K562 (cell line): ENCODE measurements around the gene IDH2. TPM values are rescaled to one million over a fixed set of nuclear protein-coding genes. Genes with fewer than 3 reads are reported as not detected.

Source experiments
- CBX3 ChIP-seq, 2 experiments: IDR thresholded peaks; 1 replicate in 1 of 2; 2 replicates in 1 of 2; pipeline ENCODE4 v1.6.1; 2012; ENCODE audit warnings: inconsistent platforms in 2 of 2, low read length in 2 of 2, borderline replicate concordance in 1 of 2, control low read depth in 1 of 2
- CCNT2 ChIP-seq: IDR thresholded peaks from 2 replicates; pipeline ENCODE4 v1.6.1; 2011; ENCODE audit warnings: borderline replicate concordance, low read depth, mild to moderate bottlenecking, moderate library complexity, mixed read lengths, low read length; ENCODE audit not compliant: insufficient read length; ENCODE audit errors: extremely low read depth
- CXXC5 ChIP-seq: fragments of 250-450 bp; sonication (Bioruptor Pico); IDR thresholded peaks from 2 replicates; pipeline ENCODE4 v1.8.0; 2022; ENCODE audit warnings: inconsistent platforms, mild to moderate bottlenecking, moderate library complexity
- DMBX1 ChIP-seq: fragments of 250-450 bp; sonication (Bioruptor Pico); IDR thresholded peaks from 2 replicates; pipeline ENCODE4 v1.8.0; 2022; ENCODE audit warnings: inconsistent platforms, mild to moderate bottlenecking, moderate library complexity, borderline replicate concordance
- FOXP1 ChIP-seq: sonication (generic); formaldehyde crosslinking; IDR thresholded peaks from 2 replicates; pipeline ENCODE4 v1.8.0; 2022; ENCODE audit warnings: mild to moderate bottlenecking, missing genetic modification reagents
- HMGXB4 ChIP-seq: sonication (generic); formaldehyde crosslinking; IDR thresholded peaks from 2 replicates; pipeline ENCODE4 v1.8.1; 2023; ENCODE audit warnings: mild to moderate bottlenecking, missing genetic modification reagents
- IRF2 ChIP-seq: sonication (generic); formaldehyde crosslinking; IDR thresholded peaks from 2 replicates; pipeline ENCODE4 v1.8.1; 2022; ENCODE audit warnings: mild to moderate bottlenecking, missing genetic modification reagents
- MAZ ChIP-seq, 2 experiments: fragments of 450-650 bp in 1 of 2; sonication (generic) in 1 of 2; formaldehyde crosslinking; IDR thresholded peaks in 1 of 2; conservative IDR thresholded peaks in 1 of 2; 2 replicates each; pipeline versions ENCODE4 v1.4.0 to v1.5.0; 2020; ENCODE audit warnings: mild to moderate bottlenecking in 1 of 2, missing genetic modification reagents in 1 of 2
- MCM5 ChIP-seq: fragments of 450-650 bp; IDR thresholded peaks from 2 replicates; pipeline ENCODE4 v1.6.1; 2016; ENCODE audit warnings: low read depth
- NR2F6 ChIP-seq: fragments of 450-650 bp; formaldehyde crosslinking; IDR thresholded peaks from 2 replicates; pipeline ENCODE4 v1.4.0; 2020; ENCODE audit warnings: mild to moderate bottlenecking
- NR3C1 ChIP-seq: sonication (generic); formaldehyde crosslinking; IDR thresholded peaks from 2 replicates; pipeline ENCODE4 v1.8.1; 2022; ENCODE audit warnings: missing genetic modification reagents
- PHB2 ChIP-seq: fragments of 450-650 bp; IDR thresholded peaks from 2 replicates; pipeline ENCODE4 v1.6.1; 2017; ENCODE audit warnings: low read depth
- PHF8 ChIP-seq: fragments of 200-600 bp; sonication (generic); IDR thresholded peaks from 2 replicates; pipeline ENCODE4 v1.6.1; 2012; ENCODE audit warnings: mixed run types, mild to moderate bottlenecking, inconsistent platforms, low read length, moderate library complexity, borderline replicate concordance
- POLR2H ChIP-seq: IDR thresholded peaks from 2 replicates; pipeline ENCODE4 v1.6.1; 2016; ENCODE audit warnings: missing genetic modification characterization, low read depth, mild to moderate bottlenecking, control low read depth, missing compliant biosample characterization, moderate library complexity
- PRMT5 ChIP-seq: sonication (generic); formaldehyde crosslinking; IDR thresholded peaks from 2 replicates; pipeline ENCODE4 v1.5.0; 2020; ENCODE audit warnings: missing genetic modification reagents
- RBM25 ChIP-seq: fragments of 200-400 bp; formaldehyde crosslinking; IDR thresholded peaks from 2 replicates; pipeline ENCODE4 v1.6.1; 2018; ENCODE audit warnings: low read length, low read depth, moderate library complexity; ENCODE audit not compliant: severe bottlenecking
- RCOR1 ChIP-seq, 2 experiments: IDR thresholded peaks; 2 replicates each; pipeline ENCODE4 v1.6.1; 2012; ENCODE audit warnings: low read depth in 2 of 2, low read length in 2 of 2, borderline replicate concordance in 1 of 2, improper control_type of control experiment in 1 of 2
- SIN3A ChIP-seq, 2 experiments: fragments of 150-350 bp in 1 of 2; IDR thresholded peaks; 2 replicates each; pipeline ENCODE4 v1.6.1; 2011 to 2016; ENCODE audit warnings: borderline replicate concordance in 2 of 2, low read depth in 2 of 2, low read length in 2 of 2, mild to moderate bottlenecking in 2 of 2, moderate library complexity in 2 of 2; ENCODE audit not compliant: control insufficient read depth in 1 of 2
- SRSF9 ChIP-seq: fragments of 200-400 bp; formaldehyde crosslinking; IDR thresholded peaks from 2 replicates; pipeline ENCODE4 v1.6.1; 2017; ENCODE audit warnings: low read depth, low read length, borderline replicate concordance
- SUPT5H ChIP-seq: fragments of 450-650 bp; IDR thresholded peaks from 2 replicates; pipeline ENCODE4 v1.6.1; 2016
- TBP ChIP-seq: optimal IDR thresholded peaks from 2 replicates; pipeline ENCODE3; 2011; ENCODE audit warnings: low read depth, low read length, improper control_type of control experiment
- polyA plus RNA-seq, 8 experiments: library from polyadenylated mRNA; depleted of rRNA in 4 of 8; stranded (reverse) in 5 of 8; unstranded in 3 of 8; fragments of >200 nt; fragmentation: Nextera tagmentation in 2 of 8; fragmentation: Illumina TruSeq in 1 of 8; extraction: Ambion mirVana in 2 of 8; extraction: Trizol in 1 of 8; gene quantifications; 2 replicates each; pipeline versions ENCODE4 v1.2.1 to v1.2.3, GENCODE V29; 2011 to 2014; ENCODE audit warnings: inconsistent platforms in 1 of 8, missing spikeins in 1 of 8
- total RNA-seq, 7 experiments: library from RNA; depleted of rRNA in 6 of 7; stranded (reverse); fragments of >200 nt in 6 of 7; fragmentation: Illumina TruSeq in 2 of 7; extraction: Trizol in 2 of 7; gene quantifications; 2 replicates each; pipeline versions ENCODE4 v1.2.1 to v1.2.3, GENCODE V29; 2011 to 2021; ENCODE audit warnings: low replicate concordance in 1 of 7
- TF ChIP-seq, protein P1 (sequence below), 2 experiments: IDR thresholded peaks; 2 replicates each; pipeline ENCODE4 v1.6.1; 2012; ENCODE audit warnings: improper control_type of control experiment in 2 of 2, low read depth in 2 of 2, low read length in 2 of 2, borderline replicate concordance in 1 of 2

Gene IDH2
- total and polyA plus RNA-seq, 9 of the 15 experiments (the other 6 are each of a cell fraction or from before 2014, with no cell fraction given) = 0.70 to 99.9 (median 59.2) TPM

DNA sequence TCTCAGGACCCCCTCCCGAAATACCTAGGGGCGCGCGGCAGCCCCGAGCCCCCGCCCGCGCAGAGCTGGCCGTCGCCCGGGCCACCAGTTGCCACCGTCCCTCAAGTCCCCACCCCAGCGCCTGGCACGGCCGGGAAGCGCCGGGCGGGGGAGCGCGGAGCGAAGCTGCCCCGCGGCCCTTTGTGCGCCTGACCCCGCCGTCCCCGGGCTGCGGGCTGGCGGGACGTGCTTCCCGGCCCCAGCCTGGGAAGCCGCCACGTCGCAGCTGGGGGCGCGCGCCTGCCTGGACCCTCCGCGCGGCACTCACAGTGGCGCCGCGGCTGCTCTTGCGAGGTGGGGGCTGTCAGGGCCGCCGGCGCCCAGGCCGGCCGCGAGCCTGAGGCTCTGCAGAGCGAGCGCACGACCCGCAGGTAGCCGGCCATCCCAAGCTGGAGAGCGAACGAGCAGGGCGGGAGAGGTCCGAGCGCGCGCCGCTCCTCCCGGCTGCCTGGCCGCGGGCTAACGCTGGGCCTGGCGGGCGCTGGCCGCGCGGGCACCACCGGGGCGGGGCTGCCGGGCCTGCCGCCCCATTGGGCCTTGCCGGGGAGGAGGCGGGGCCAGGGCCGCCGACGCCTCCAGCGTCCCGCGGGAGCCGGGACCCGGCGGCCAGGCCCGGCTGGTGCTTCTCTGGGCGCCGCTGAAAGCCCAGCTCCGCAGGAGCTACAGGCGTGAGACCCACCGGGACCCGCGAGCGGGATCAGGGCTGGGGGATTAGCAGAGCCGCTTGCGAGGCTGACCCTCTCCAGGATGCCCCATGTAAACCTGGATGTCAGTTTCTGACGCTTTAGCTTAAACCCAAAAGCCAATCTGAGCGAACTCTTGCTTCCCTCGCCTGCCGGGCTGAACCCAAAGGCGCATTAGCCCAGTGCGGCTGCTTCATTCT lies at the start of gene IDH2 (continued):
- TF ChIP-seq, protein P1, sequence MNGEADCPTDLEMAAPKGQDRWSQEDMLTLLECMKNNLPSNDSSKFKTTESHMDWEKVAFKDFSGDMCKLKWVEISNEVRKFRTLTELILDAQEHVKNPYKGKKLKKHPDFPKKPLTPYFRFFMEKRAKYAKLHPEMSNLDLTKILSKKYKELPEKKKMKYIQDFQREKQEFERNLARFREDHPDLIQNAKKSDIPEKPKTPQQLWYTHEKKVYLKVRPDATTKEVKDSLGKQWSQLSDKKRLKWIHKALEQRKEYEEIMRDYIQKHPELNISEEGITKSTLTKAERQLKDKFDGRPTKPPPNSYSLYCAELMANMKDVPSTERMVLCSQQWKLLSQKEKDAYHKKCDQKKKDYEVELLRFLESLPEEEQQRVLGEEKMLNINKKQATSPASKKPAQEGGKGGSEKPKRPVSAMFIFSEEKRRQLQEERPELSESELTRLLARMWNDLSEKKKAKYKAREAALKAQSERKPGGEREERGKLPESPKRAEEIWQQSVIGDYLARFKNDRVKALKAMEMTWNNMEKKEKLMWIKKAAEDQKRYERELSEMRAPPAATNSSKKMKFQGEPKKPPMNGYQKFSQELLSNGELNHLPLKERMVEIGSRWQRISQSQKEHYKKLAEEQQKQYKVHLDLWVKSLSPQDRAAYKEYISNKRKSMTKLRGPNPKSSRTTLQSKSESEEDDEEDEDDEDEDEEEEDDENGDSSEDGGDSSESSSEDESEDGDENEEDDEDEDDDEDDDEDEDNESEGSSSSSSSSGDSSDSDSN (IDR thresholded peaks at IDR 0.05; ENCODE audit: borderline replicate concordance in 1 of 2, low read depth in 2 of 2, low read length in 2 of 2) = peak in 1 of 2 experiments; percentile 77; a peak in 1 of 4 replicates
- 0 out of 2 replicates have a peak, but pooled peaks have one; percentile 68 for TF ChIP-seq HMGXB4 (CRISPR knock-in tag)
- no peak for TF ChIP-seq NR2F6 (CRISPR knock-in tag)
- 0 out of 2 replicates have a peak, but pooled peaks have one; percentile 69 for TF ChIP-seq NR3C1 (CRISPR knock-in tag)
- TF ChIP-seq RBM25 = peak; percentile 58
- TF ChIP-seq PHB2 = no peak
- TF ChIP-seq RCOR1 (IDR thresholded peaks at IDR 0.05; ENCODE audit: borderline replicate concordance in 1 of 2, low read depth in 2 of 2, low read length in 2 of 2) = 0 out of 4 replicates have a peak, but pooled peaks of 1 of the 2 experiments have one; percentile 4
- peak; percentile 79 for TF ChIP-seq TBP
- TF ChIP-seq SRSF9 = no peak
- peak in 1 of 2 experiments; percentile 81; a peak in 3 of 4 replicates for TF ChIP-seq MAZ (CRISPR knock-in tag; conservative IDR thresholded peaks at IDR 0.05 in 1 of 2, IDR thresholded peaks at IDR 0.05 in 1 of 2)
- TF ChIP-seq SUPT5H = peak; percentile 62; the same call in 1 of the 2 replicates
- TF ChIP-seq IRF2 = peak; percentile 65; the same call in 1 of the 2 replicates
- peak in 1 of 2 experiments; percentile 65; a peak in 1 of 4 replicates for TF ChIP-seq SIN3A (IDR thresholded peaks at IDR 0.05; ENCODE audit: borderline replicate concordance in 2 of 2, control insufficient read depth in 1 of 2, low read depth in 2 of 2, low read length in 2 of 2)
- TF ChIP-seq POLR2H (tag) = peak; percentile 79
- peak; percentile 97; the same call in 1 of the 2 replicates for TF ChIP-seq PHF8
- peak; percentile 76; the same call in 1 of the 2 replicates for TF ChIP-seq FOXP1 (CRISPR knock-in tag)
- no peak for TF ChIP-seq DMBX1 (CRISPR knock-in tag)
- TF ChIP-seq CBX3 (IDR thresholded peaks at IDR 0.05; ENCODE audit: borderline replicate concordance in 1 of 2, low read length in 2 of 2) = no peak
- no peak for TF ChIP-seq PRMT5
- peak; percentile 78 for TF ChIP-seq CXXC5 (CRISPR knock-in tag)
- no peak for TF ChIP-seq MCM5
- peak; percentile 46 for TF ChIP-seq CCNT2
